Stimulated activated CD4-positive, alpha-beta T cell treated with anti-CD3 and anti-CD28 coated beads, TNF-alpha, amount 100 ng/mL, for 48 hours (primary cell): ENCODE results near the gene SBF2.
"Not testable (repeated sequence)": the region's sequence is repeated elsewhere in the genome, so short reads cannot be mapped to it uniquely, and the experiment has no call there.

Experiments used
- DNase-seq, 3 donors: peaks; one replicate each; pipeline ENCODE4 v3.0.0-alpha.2; 2020; ENCODE audit warnings: low read depth in 3 of 3

SBF2 gene

GRCh38 chr11:10197091-10197490, 96.9 kb downstream of the SBF2 start:
- DNase-seq: no peak

- no peak for DNase-seq
Measured at GRCh38 chr11:10192036-10192435, 102.0 kb downstream of the SBF2 start.

- DNase-seq: no peak
Measured at GRCh38 chr11:10181811-10182210, 112.2 kb downstream of the SBF2 start.

- DNase-seq: no peak
Measured at GRCh38 chr11:10164621-10165020, 129.4 kb downstream of the SBF2 start.

- no peak for DNase-seq
Measured at GRCh38 chr11:10162222-10162621, 131.8 kb downstream of the SBF2 start.

- DNase-seq: no peak
Measured at GRCh38 chr11:10160350-10160749, 133.7 kb downstream of the SBF2 start.

GRCh38 chr11:10158461-10158860, 135.6 kb downstream of the SBF2 start:
- no peak for DNase-seq

- DNase-seq: no peak
Measured at GRCh38 chr11:10155793-10156490, 138.1 kb downstream of the SBF2 start.

GRCh38 chr11:10150800-10151199, 143.2 kb downstream of the SBF2 start:
- no peak for DNase-seq

- no peak for DNase-seq
Measured at GRCh38 chr11:10149553-10149952, 144.5 kb downstream of the SBF2 start.

- DNase-seq: no peak
Measured at GRCh38 chr11:10147195-10147594, 146.8 kb downstream of the SBF2 start.

GRCh38 chr11:10144954-10145353, 149.1 kb downstream of the SBF2 start:
- no peak for DNase-seq

- DNase-seq: no peak
Measured at GRCh38 chr11:10139656-10140055, 154.4 kb downstream of the SBF2 start.

GRCh38 chr11:10139143-10139542, 154.9 kb downstream of the SBF2 start:
- no peak for DNase-seq

- DNase-seq: no peak
Measured at GRCh38 chr11:10134975-10135481, 159.0 kb downstream of the SBF2 start.

- DNase-seq: not testable (repeated sequence)
Measured at GRCh38 chr11:10134226-10134625, 159.8 kb downstream of the SBF2 start.

- DNase-seq: not testable (repeated sequence)
Measured at GRCh38 chr11:10133251-10133650, 160.8 kb downstream of the SBF2 start.

GRCh38 chr11:10130875-10131274, 163.1 kb downstream of the SBF2 start:
- no peak for DNase-seq

GRCh38 chr11:10129184-10129583, 164.8 kb downstream of the SBF2 start:
- not testable (repeated sequence) for DNase-seq

GRCh38 chr11:10125522-10126133, 168.4 kb downstream of the SBF2 start:
- no peak for DNase-seq

- DNase-seq: no peak
Measured at GRCh38 chr11:10122326-10123197, 171.5 kb downstream of the SBF2 start.

GRCh38 chr11:10118865-10119264, 175.2 kb downstream of the SBF2 start:
- no peak for DNase-seq
